GM12878 (cell line): ENCODE data around the gene CP. TPM values are rescaled to one million over a fixed set of nuclear protein-coding genes. Genes with fewer than 3 reads are reported as not detected.

ENCODE experiments used
- ATAC-seq: fragments of 200-7000 bp; cut with Tn5 transposase; 3 replicates; pipeline ENCODE4 v1.9.1; 2020; ENCODE audit warnings: mild to moderate bottlenecking, moderate library complexity
- BruUV-seq: library from RNA; stranded (reverse); fragments of 400-500 nt; replicated peaks from 2 replicates; lab custom pipeline; 2021; lab: Mats Ljungman, UMichigan
- CTCF ChIA-PET: fragments of 300-600 bp; sonication (Branson Sonifier 250); formaldehyde crosslinking; extraction: SDS; loops from one replicate; lab custom pipeline; 2021; ENCODE audit warnings: inconsistent platforms; lab: Yijun Ruan, JAX
- POLR2A ChIA-PET: fragments of 350-600 bp; formaldehyde crosslinking; extraction: SDS; loops from one replicate; lab custom pipeline; 2021; ENCODE audit warnings: inconsistent platforms; lab: Charles Lee
- RAD21 ChIA-PET: fragments of 300-600 bp; sonication (Branson Sonifier 250); formaldehyde crosslinking; loops from one replicate; lab custom pipeline; 2023; ENCODE audit warnings: antibody characterized with exemption; ENCODE audit not compliant: unreplicated experiment; lab: Charles Lee
- SMC1A ChIA-PET: fragments of 300-600 bp; sonication (Branson Sonifier 250); formaldehyde crosslinking; loops from one replicate; lab custom pipeline; 2023; ENCODE audit not compliant: unreplicated experiment, uncharacterized antibody; lab: Charles Lee
- DNase-seq: peaks from one replicate; pipeline ENCODE4 v3.0.0-alpha.2; 2011; ENCODE audit warnings: low read depth, low spot score
- FAIRE-seq: peaks from 3 replicates; lab custom pipeline; 2011; peaks lifted over from hg19 to GRCh38; lab: Jason Lieb, UNC
- H2AFZ ChIP-seq: 2 replicates; pipeline ENCODE4 v1.6.0; 2011; ENCODE audit warnings: low read depth, low read length, control low read depth; ENCODE audit not compliant: control insufficient read depth
- H3K27ac ChIP-seq: 2 replicates; pipeline ENCODE4 v1.5.1; 2011; ENCODE audit warnings: control low read depth; ENCODE audit not compliant: control insufficient read depth, insufficient read depth
- H3K27me3 ChIP-seq, 2 experiments: replicated peaks in 1 of 2; 2 replicates each; pipeline versions ENCODE4 v1.6.0 to v1.6.1; 2011; ENCODE audit warnings: low read length in 1 of 2; ENCODE audit not compliant: control insufficient read depth in 2 of 2, insufficient read depth in 2 of 2
- H3K36me3 ChIP-seq, 2 experiments: 2 replicates each; pipeline ENCODE4 v1.5.1; 2011; ENCODE audit warnings: low read length in 1 of 2; ENCODE audit not compliant: control insufficient read depth in 2 of 2, insufficient read depth in 2 of 2
- H3K4me1 ChIP-seq: 2 replicates; pipeline ENCODE4 v1.6.1; 2011; ENCODE audit warnings: mild to moderate bottlenecking, low read length, moderate library complexity, mixed read lengths; ENCODE audit not compliant: control insufficient read depth, insufficient read depth
- H3K4me2 ChIP-seq: 2 replicates; pipeline ENCODE4 v1.6.0; 2011; ENCODE audit warnings: control low read depth; ENCODE audit not compliant: control insufficient read depth, insufficient read depth
- H3K4me3 ChIP-seq: fragments of 200-600 bp; sonication (generic); 2 replicates; pipeline ENCODE4 v1.5.1; 2016
- H3K79me2 ChIP-seq: 2 replicates; pipeline ENCODE4 v1.6.0; 2011; ENCODE audit warnings: low read length; ENCODE audit not compliant: control insufficient read depth, insufficient read depth
- H3K9ac ChIP-seq: 2 replicates; pipeline ENCODE4 v1.8.0; 2011; ENCODE audit warnings: low read length, control low read depth, mixed read lengths; ENCODE audit not compliant: control insufficient read depth, insufficient read depth
- H3K9me3 ChIP-seq: replicated peaks from 3 replicates; pipeline ENCODE4 v1.5.1; 2011; ENCODE audit warnings: mild to moderate bottlenecking, low read length; ENCODE audit not compliant: control insufficient read depth, insufficient read depth
- H4K20me1 ChIP-seq: 2 replicates; pipeline ENCODE4 v1.6.0; 2011; ENCODE audit not compliant: control insufficient read depth, insufficient read depth
- ATF3 ChIP-seq: IDR thresholded peaks from 2 replicates; pipeline ENCODE4 v1.6.1; 2011; ENCODE audit warnings: low read depth, mild to moderate bottlenecking, low read length, moderate library complexity, borderline replicate concordance; ENCODE audit errors: extremely low read depth
- LARP7 ChIP-seq: fragments of 450-650 bp; IDR thresholded peaks from 2 replicates; pipeline ENCODE4 v1.6.1; 2017; ENCODE audit warnings: mild to moderate bottlenecking
- MXI1 ChIP-seq: fragments of 150-350 bp; IDR thresholded peaks from 2 replicates; pipeline ENCODE4 v1.6.1; 2011; ENCODE audit warnings: low read depth, mild to moderate bottlenecking, inconsistent platforms, low read length, improper control_type of control experiment
- PAX8 ChIP-seq: fragments of 450-650 bp; IDR thresholded peaks from 2 replicates; pipeline ENCODE4 v1.6.1; 2017; ENCODE audit warnings: mild to moderate bottlenecking, moderate library complexity
- PML ChIP-seq: IDR thresholded peaks from 2 replicates; pipeline ENCODE4 v1.6.1; 2012; ENCODE audit warnings: low read length, inconsistent platforms
- RUNX3 ChIP-seq: IDR thresholded peaks from 2 replicates; pipeline ENCODE4 v1.6.1; 2012; ENCODE audit warnings: low read length, inconsistent platforms
- ZNF24 ChIP-seq: fragments of 450-650 bp; IDR thresholded peaks from 2 replicates; pipeline ENCODE4 v1.6.1; 2017; ENCODE audit warnings: antibody characterized with exemption, mild to moderate bottlenecking
- WGBS: methylation state at CpG from one replicate; pipeline ENCODE4 v1.1.6; 2016; ENCODE audit warnings: low lambda C conversion rate; ENCODE audit not compliant: insufficient replicate concordance, insufficient coverage; ENCODE audit errors: missing lambda C conversion rate; 5-methylcytosine and 5-hydroxymethylcytosine counted together
- in situ Hi-C: fragments of 300-500 bp; cut with MboI; formaldehyde crosslinking; loops from 9 replicates; pipeline ENCODE4 v1.14.3; 2018; ENCODE audit warnings: mixed read lengths
- intact Hi-C: fragments of 100-400 bp; cut with micrococcal nuclease; formaldehyde crosslinking; loops from one replicate; pipeline ENCODE4 v1.14.2; 2022; ENCODE audit not compliant: unreplicated experiment
- polyA plus RNA-seq, 11 experiments: library from polyadenylated mRNA; depleted of rRNA in 4 of 11; unstranded in 6 of 11; stranded (reverse) in 5 of 11; fragments of >200 nt; fragmentation: Nextera tagmentation in 4 of 11; fragmentation: Illumina TruSeq in 1 of 11; extraction: Ambion mirVana in 4 of 11; extraction: Trizol in 1 of 11; gene quantifications; 1 replicate in 1 of 11; 2 replicates in 10 of 11; pipeline versions ENCODE4 v1.2.1 to v1.2.3, GENCODE V29; 2011 to 2016; ENCODE audit warnings: inconsistent platforms in 2 of 11, missing spikeins in 2 of 11, low read depth in 1 of 11
- total RNA-seq, 4 experiments: library from RNA; depleted of rRNA in 3 of 4; stranded (reverse); fragments of >200 nt in 3 of 4; fragmentation: Illumina TruSeq in 1 of 4; extraction: Trizol in 1 of 4; gene quantifications; 2 replicates each; pipeline versions ENCODE4 v1.2.1 to v1.2.3, GENCODE V29; 2013 to 2021
- TF ChIP-seq, protein P1 (sequence below): fragments of 450-650 bp; formaldehyde crosslinking; IDR thresholded peaks from 2 replicates; pipeline ENCODE4 v1.4.0; 2022; ENCODE audit warnings: mild to moderate bottlenecking, moderate library complexity
- TF ChIP-seq, protein P2 (sequence below): fragments of 450-650 bp; IDR thresholded peaks from 2 replicates; pipeline ENCODE4 v1.6.1; 2017; ENCODE audit warnings: antibody characterized with exemption, mild to moderate bottlenecking, moderate library complexity

CP gene
- total and polyA plus RNA-seq, 10 of the 15 experiments (the other 5 are each of a cell fraction or from before 2014, with no cell fraction given) = 0.14 to 1.2 (median 0.30) TPM; not detected in 6

DNA sequence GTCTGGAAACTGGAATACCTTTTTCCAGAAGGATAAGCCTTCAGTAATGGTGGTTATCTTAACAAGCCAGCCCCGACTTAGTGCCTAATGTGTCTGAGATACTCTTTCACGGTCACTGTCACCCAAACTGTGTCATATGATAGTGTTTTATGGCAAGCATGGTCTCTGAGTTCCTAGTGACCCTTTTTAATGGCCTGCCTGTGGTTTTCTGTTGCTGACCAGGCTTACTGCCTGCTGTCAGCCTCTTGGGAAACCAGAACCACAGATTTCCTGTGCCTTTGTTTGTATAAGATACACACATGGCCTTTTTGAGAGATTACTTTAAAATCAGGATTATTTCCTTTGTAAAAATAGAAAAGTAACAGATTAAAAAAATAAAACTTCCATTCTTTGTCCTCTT, 69.8 kb downstream of the CP start:
- ATAC-seq = peak; percentile 71
- no TSS peak for BruUV-seq
- H2AFZ ChIP-seq = no peak overlapping the region

DNA sequence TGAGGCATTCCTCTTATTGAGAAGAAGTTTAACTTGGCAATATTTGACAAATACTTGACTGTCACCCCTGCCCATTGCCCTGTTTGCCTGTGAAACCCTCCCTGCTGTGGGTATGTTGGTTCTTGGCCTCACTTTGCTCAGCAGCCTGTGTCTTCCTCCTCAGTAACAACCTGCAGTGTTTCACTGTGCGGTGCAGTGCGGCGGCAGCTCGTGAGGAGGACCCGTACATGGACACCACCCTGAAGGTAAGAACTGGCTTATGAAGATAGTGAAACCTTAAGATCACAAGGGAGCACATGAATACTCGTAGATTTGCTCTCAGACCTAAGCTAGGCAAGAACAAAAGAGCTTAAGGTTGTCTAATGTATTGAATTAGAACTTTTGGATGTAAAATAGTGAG, 71.2 kb downstream of the CP start:
- POLR2A ChIA-PET = no interaction called here
- H3K36me3 ChIP-seq = no peaks in the 10 kb centered on the region
- TF ChIP-seq PAX8 (no peak), ATF3 (no peak), LARP7 (no peak), MXI1 (no peak), PML (no peak)
- TF ChIP-seq, protein P1, sequence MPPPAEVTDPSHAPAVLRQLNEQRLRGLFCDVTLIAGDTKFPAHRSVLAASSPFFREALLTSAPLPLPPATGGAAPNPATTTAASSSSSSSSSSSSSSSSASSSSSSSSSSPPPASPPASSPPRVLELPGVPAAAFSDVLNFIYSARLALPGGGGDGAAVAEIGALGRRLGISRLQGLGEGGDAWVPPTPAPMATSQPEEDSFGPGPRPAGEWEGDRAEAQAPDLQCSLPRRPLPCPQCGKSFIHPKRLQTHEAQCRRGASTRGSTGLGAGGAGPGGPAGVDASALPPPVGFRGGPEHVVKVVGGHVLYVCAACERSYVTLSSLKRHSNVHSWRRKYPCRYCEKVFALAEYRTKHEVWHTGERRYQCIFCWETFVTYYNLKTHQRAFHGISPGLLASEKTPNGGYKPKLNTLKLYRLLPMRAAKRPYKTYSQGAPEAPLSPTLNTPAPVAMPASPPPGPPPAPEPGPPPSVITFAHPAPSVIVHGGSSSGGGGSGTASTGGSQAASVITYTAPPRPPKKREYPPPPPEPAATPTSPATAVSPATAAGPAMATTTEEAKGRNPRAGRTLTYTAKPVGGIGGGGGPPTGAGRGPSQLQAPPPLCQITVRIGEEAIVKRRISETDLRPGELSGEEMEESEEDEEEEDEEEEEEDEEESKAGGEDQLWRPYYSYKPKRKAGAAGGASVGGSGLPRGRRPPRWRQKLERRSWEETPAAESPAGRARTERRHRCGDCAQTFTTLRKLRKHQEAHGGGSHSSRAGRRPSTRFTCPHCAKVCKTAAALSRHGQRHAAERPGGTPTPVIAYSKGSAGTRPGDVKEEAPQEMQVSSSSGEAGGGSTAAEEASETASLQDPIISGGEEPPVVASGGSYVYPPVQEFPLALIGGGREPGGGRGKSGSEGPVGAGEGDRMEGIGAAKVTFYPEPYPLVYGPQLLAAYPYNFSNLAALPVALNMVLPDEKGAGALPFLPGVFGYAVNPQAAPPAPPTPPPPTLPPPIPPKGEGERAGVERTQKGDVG (CRISPR knock-in tag) = no peak
- TF ChIP-seq, protein P2, sequence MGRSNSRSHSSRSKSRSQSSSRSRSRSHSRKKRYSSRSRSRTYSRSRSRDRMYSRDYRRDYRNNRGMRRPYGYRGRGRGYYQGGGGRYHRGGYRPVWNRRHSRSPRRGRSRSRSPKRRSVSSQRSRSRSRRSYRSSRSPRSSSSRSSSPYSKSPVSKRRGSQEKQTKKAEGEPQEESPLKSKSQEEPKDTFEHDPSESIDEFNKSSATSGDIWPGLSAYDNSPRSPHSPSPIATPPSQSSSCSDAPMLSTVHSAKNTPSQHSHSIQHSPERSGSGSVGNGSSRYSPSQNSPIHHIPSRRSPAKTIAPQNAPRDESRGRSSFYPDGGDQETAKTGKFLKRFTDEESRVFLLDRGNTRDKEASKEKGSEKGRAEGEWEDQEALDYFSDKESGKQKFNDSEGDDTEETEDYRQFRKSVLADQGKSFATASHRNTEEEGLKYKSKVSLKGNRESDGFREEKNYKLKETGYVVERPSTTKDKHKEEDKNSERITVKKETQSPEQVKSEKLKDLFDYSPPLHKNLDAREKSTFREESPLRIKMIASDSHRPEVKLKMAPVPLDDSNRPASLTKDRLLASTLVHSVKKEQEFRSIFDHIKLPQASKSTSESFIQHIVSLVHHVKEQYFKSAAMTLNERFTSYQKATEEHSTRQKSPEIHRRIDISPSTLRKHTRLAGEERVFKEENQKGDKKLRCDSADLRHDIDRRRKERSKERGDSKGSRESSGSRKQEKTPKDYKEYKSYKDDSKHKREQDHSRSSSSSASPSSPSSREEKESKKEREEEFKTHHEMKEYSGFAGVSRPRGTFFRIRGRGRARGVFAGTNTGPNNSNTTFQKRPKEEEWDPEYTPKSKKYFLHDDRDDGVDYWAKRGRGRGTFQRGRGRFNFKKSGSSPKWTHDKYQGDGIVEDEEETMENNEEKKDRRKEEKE = no peak

More for the DNA sequence above, 69.8 kb downstream of the CP start:
- H3K9me3 ChIP-seq = no peaks in the 10 kb centered on the region
- intact Hi-C loops (no loop called here), in situ Hi-C loops (no loop called here)
- no peak overlapping the region for H3K9ac ChIP-seq
- no peaks in the 10 kb centered on the region for H3K27me3 ChIP-seq
- no peak overlapping the region for H3K4me3 ChIP-seq
- SMC1A ChIA-PET = interaction anchor here (1.6 kb wide), 1 partner anchor 8 kb away, joined by 5 read pairs; no protein-coding TSS in a partner anchor
- peaks cover 15% of the 10 kb centered on the region for H3K4me1 ChIP-seq
- H3K79me2 ChIP-seq = no peaks in the 10 kb centered on the region
- H4K20me1 ChIP-seq = no peaks in the 10 kb centered on the region
- TF ChIP-seq RUNX3 (peak; percentile 49), ZNF24 (no peak)
- FAIRE-seq (no peak), DNase-seq (no peak)
- no peak overlapping the region for H3K27ac ChIP-seq
- H3K4me2 ChIP-seq = peak overlapping the region; percentile 22; the same call in 1 of the 2 replicates
- 50% methylated on average over 2 of the region's 2 CpGs for WGBS
- RAD21 ChIA-PET = no interaction called here
- no peaks in the 10 kb centered on the region for H3K36me3 ChIP-seq
- POLR2A ChIA-PET = no interaction called here
- CTCF ChIA-PET = interaction anchor here (0.5 to 1.5 kb wide), 2 partner anchors 22 to 784 kb away, joined by 3 to 4 read pairs; no protein-coding TSS in a partner anchor

More for the DNA sequence above, 71.2 kb downstream of the CP start:
- FAIRE-seq (no peak), ATAC-seq (no peak), DNase-seq (no peak)
- BruUV-seq = no TSS peak
- no peak overlapping the region for H3K4me3 ChIP-seq
- H2AFZ ChIP-seq = no peak overlapping the region
- no peak overlapping the region for H3K4me2 ChIP-seq
- H4K20me1 ChIP-seq = no peaks in the 10 kb centered on the region
- in situ Hi-C loops (no loop called here), intact Hi-C loops (no loop called here)
- no peaks in the 10 kb centered on the region for H3K79me2 ChIP-seq
- RAD21 ChIA-PET = no interaction called here
- CTCF ChIA-PET = no interaction called here
- SMC1A ChIA-PET = interaction anchor here (1.6 kb wide), 1 partner anchor 10 kb away, joined by 5 read pairs; no protein-coding TSS in a partner anchor
- H3K27me3 ChIP-seq = no peaks in the 10 kb centered on the region
- H3K9me3 ChIP-seq = no peaks in the 10 kb centered on the region
- no peak overlapping the region for H3K9ac ChIP-seq
- H3K27ac ChIP-seq = no peak overlapping the region
- WGBS = 97% methylated on average over 6 of the region's 6 CpGs
- H3K4me1 ChIP-seq = peaks cover 21% of the 10 kb centered on the region
